IMR-90 (cell line): Measurements from ENCODE around the gene MGST2. TPM values are rescaled to one million over a fixed set of nuclear protein-coding genes. Genes with fewer than 3 reads are reported as not detected.

Experiments used
- ATAC-seq: fragments of 200-7000 bp; cut with Tn5 transposase; 2 replicates; pipeline ENCODE4 v1.9.1; 2020; ENCODE audit warnings: low read depth, mild to moderate bottlenecking, moderate library complexity
- BruUV-seq: library from RNA; stranded (reverse); fragments of 400-500 nt; replicated peaks from 2 replicates; lab custom pipeline; 2021; lab: Mats Ljungman, UMichigan
- CTCF ChIA-PET: fragments of 300-600 bp; formaldehyde crosslinking; extraction: SDS; loops from one replicate; lab custom pipeline; 2021; ENCODE audit warnings: antibody characterized with exemption; lab: Yijun Ruan, JAX
- POLR2A ChIA-PET: fragments of 300-600 bp; sonication (Branson Sonifier 250); formaldehyde crosslinking; loops from one replicate; lab custom pipeline; 2022; ENCODE audit warnings: antibody characterized with exemption; ENCODE audit not compliant: unreplicated experiment; lab: Charles Lee
- DNase-seq: peaks from one replicate; pipeline ENCODE4 v3.0.0; 2013
- H2AFZ ChIP-seq: replicated peaks from 2 replicates; pipeline ENCODE3; 2013; ENCODE audit warnings: low read length, mild to moderate bottlenecking; ENCODE audit not compliant: poor library complexity
- H2AK5ac ChIP-seq: 2 replicates; pipeline ENCODE4 v1.6.1; 2013; ENCODE audit warnings: low read depth, low read length, inconsistent platforms
- H2AK9ac ChIP-seq: replicated peaks from 2 replicates; pipeline ENCODE3; 2013; ENCODE audit warnings: mild to moderate bottlenecking, low read depth, low read length, moderate library complexity; ENCODE audit not compliant: poor library complexity
- H2BK120ac ChIP-seq: 2 replicates; pipeline ENCODE4 v1.6.1; 2013; ENCODE audit warnings: low read depth, low read length, inconsistent platforms
- H2BK15ac ChIP-seq: 3 replicates; pipeline ENCODE4 v1.6.1; 2013; ENCODE audit warnings: low read depth, low read length, inconsistent platforms
- H2BK20ac ChIP-seq: 2 replicates; pipeline ENCODE4 v1.6.1; 2013; ENCODE audit warnings: low read depth, mild to moderate bottlenecking, inconsistent platforms, low read length, moderate library complexity
- H2BK5ac ChIP-seq: 2 replicates; pipeline ENCODE4 v1.6.1; 2013; ENCODE audit warnings: mild to moderate bottlenecking, low read depth, low read length, inconsistent platforms; ENCODE audit not compliant: poor library complexity, severe bottlenecking
- H3K14ac ChIP-seq: replicated peaks from 2 replicates; pipeline ENCODE4 v1.6.1; 2013; ENCODE audit warnings: low read depth, low read length, inconsistent platforms
- H3K18ac ChIP-seq: 2 replicates; pipeline ENCODE4 v1.6.1; 2013; ENCODE audit warnings: low read depth, low read length, control low read depth
- H3K23ac ChIP-seq: 2 replicates; pipeline ENCODE4 v1.6.1; 2013; ENCODE audit warnings: low read depth, low read length, inconsistent platforms
- H3K27ac ChIP-seq: 2 replicates; pipeline ENCODE4 v1.5.1; 2013; ENCODE audit warnings: mild to moderate bottlenecking, control low read depth, low read length; ENCODE audit not compliant: insufficient read depth
- H3K27me3 ChIP-seq: 2 replicates; pipeline ENCODE4 v1.6.1; 2013; ENCODE audit warnings: low read length; ENCODE audit not compliant: control insufficient read depth, insufficient read depth
- H3K36me3 ChIP-seq: 2 replicates; pipeline ENCODE4 v1.6.1; 2013; ENCODE audit warnings: low read length, mixed read lengths; ENCODE audit not compliant: control insufficient read depth, insufficient read depth
- H3K4ac ChIP-seq: 2 replicates; pipeline ENCODE4 v1.6.1; 2013; ENCODE audit warnings: low read depth, low read length, inconsistent platforms
- H3K4me1 ChIP-seq: 2 replicates; pipeline ENCODE4 v1.6.1; 2013; ENCODE audit warnings: low read length, mixed read lengths; ENCODE audit not compliant: control insufficient read depth, insufficient read depth
- H3K4me2 ChIP-seq: 2 replicates; pipeline ENCODE4 v1.6.1; 2013; ENCODE audit warnings: low read depth, mild to moderate bottlenecking, control low read depth, low read length, moderate library complexity
- H3K4me3 ChIP-seq: 2 replicates; pipeline ENCODE4 v1.5.1; 2013; ENCODE audit warnings: low read depth, mild to moderate bottlenecking, control low read depth, low read length, moderate library complexity; ENCODE audit not compliant: insufficient read depth
- H3K56ac ChIP-seq: 2 replicates; pipeline ENCODE4 v1.6.1; 2013; ENCODE audit warnings: low read length, inconsistent platforms; ENCODE audit not compliant: insufficient read depth; ENCODE audit errors: extremely low read depth
- H3K79me1 ChIP-seq, 2 experiments: 2 replicates each; pipeline ENCODE4 v1.6.1; 2013; ENCODE audit warnings: low read length in 2 of 2, inconsistent platforms in 1 of 2, low read depth in 1 of 2
- H3K9ac ChIP-seq: 2 replicates; pipeline ENCODE4 v1.6.1; 2013; ENCODE audit warnings: low read depth, low read length, control low read depth
- H3K9me1 ChIP-seq: 2 replicates; pipeline ENCODE4 v1.6.1; 2013; ENCODE audit warnings: low read length, inconsistent platforms; ENCODE audit not compliant: insufficient read depth
- H3K9me3 ChIP-seq: 2 replicates; pipeline ENCODE4 v1.6.1; 2013; ENCODE audit warnings: low read length; ENCODE audit not compliant: control insufficient read depth, insufficient read depth
- H4K20me1 ChIP-seq: 2 replicates; pipeline ENCODE4 v1.6.1; 2013; ENCODE audit warnings: low read length, inconsistent platforms; ENCODE audit not compliant: insufficient read depth
- H4K5ac ChIP-seq: 2 replicates; pipeline ENCODE4 v1.6.1; 2013; ENCODE audit warnings: mild to moderate bottlenecking, low read depth, low read length, control low read depth
- H4K8ac ChIP-seq, 2 experiments: 2 replicates each; pipeline ENCODE4 v1.6.1; 2013; ENCODE audit warnings: low read depth in 2 of 2, low read length in 2 of 2, control low read depth in 1 of 2, inconsistent platforms in 1 of 2
- H4K91ac ChIP-seq: 2 replicates; pipeline ENCODE4 v1.6.1; 2013; ENCODE audit warnings: low read depth, low read length, inconsistent platforms; ENCODE audit not compliant: insufficient read depth
- WGBS, 2 experiments: methylation state at CpG; one replicate each; pipeline versions ENCODE4 v1.1.5 to v1.1.7; 2013; ENCODE audit warnings: missing lambda C conversion rate in 2 of 2; ENCODE audit not compliant: insufficient read length in 1 of 2; ENCODE audit errors: extremely low coverage in 2 of 2; 5-methylcytosine and 5-hydroxymethylcytosine counted together
- dilution Hi-C: fragments of 300-500 bp; cut with HindIII; formaldehyde crosslinking; loops from one replicate; pipeline ENCODE4 v1.14.3; 2018; ENCODE audit warnings: low sequenced_read_pairs; ENCODE audit not compliant: unreplicated experiment
- in situ Hi-C: fragments of 300-500 bp; cut with MboI; formaldehyde crosslinking; loops from 3 replicates; pipeline ENCODE4 v1.14.3; 2019; ENCODE audit warnings: low sequenced_read_pairs, inconsistent platforms, mixed read lengths
- intact Hi-C: fragments of 100-400 bp; cut with micrococcal nuclease; formaldehyde crosslinking; loops from 2 replicates; pipeline ENCODE4 v1.10.0; 2022
- polyA plus RNA-seq, 3 experiments: library from polyadenylated mRNA; depleted of rRNA; stranded (reverse); fragments of >200 nt; gene quantifications; 2 replicates each; pipeline ENCODE4 v1.2.3, GENCODE V29; 2012; ENCODE audit warnings: low replicate concordance in 1 of 3
- total RNA-seq: library from RNA; depleted of rRNA; stranded (reverse); fragments of >200 nt; gene quantifications from 2 replicates; pipeline ENCODE4 v1.2.3, GENCODE V29; 2012
- TF ChIP-seq, protein P1 (sequence below): conservative IDR thresholded peaks from 2 replicates; pipeline ENCODE4 v1.5.1; 2012; ENCODE audit warnings: mild to moderate bottlenecking, low read depth, low read length, improper control_type of control experiment

MGST2 gene
- total and polyA plus RNA-seq, 2 of the 4 experiments (the other 2 are of a cell fraction) = 4.8 to 10.5 TPM

GRCh38 chr4:139625093-139625455, 40.5 kb upstream of the MGST2 start:
- H3K4ac ChIP-seq = no peak overlapping the region
- no peaks in the 10 kb centered on the region for H3K4me1 ChIP-seq
- dilution Hi-C loops (no loop called here), in situ Hi-C loops (no loop called here), intact Hi-C loops (no loop called here)
- TF ChIP-seq, protein P1, sequence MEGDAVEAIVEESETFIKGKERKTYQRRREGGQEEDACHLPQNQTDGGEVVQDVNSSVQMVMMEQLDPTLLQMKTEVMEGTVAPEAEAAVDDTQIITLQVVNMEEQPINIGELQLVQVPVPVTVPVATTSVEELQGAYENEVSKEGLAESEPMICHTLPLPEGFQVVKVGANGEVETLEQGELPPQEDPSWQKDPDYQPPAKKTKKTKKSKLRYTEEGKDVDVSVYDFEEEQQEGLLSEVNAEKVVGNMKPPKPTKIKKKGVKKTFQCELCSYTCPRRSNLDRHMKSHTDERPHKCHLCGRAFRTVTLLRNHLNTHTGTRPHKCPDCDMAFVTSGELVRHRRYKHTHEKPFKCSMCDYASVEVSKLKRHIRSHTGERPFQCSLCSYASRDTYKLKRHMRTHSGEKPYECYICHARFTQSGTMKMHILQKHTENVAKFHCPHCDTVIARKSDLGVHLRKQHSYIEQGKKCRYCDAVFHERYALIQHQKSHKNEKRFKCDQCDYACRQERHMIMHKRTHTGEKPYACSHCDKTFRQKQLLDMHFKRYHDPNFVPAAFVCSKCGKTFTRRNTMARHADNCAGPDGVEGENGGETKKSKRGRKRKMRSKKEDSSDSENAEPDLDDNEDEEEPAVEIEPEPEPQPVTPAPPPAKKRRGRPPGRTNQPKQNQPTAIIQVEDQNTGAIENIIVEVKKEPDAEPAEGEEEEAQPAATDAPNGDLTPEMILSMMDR = no peak
- H3K27ac ChIP-seq = no peak overlapping the region
- H2AFZ ChIP-seq = no peak overlapping the region
- H4K8ac ChIP-seq = no peak overlapping the region
- no peaks in the 10 kb centered on the region for H3K79me1 ChIP-seq
- H3K27me3 ChIP-seq = peaks cover 42% of the 10 kb centered on the region
- H2BK5ac ChIP-seq = no peak overlapping the region
- no peak overlapping the region for H3K9ac ChIP-seq
- no peak overlapping the region for H2BK15ac ChIP-seq
- H3K4me3 ChIP-seq = no peak overlapping the region
- POLR2A ChIA-PET = no interaction called here
- no peak overlapping the region for H2BK20ac ChIP-seq
- no peak overlapping the region for H3K4me2 ChIP-seq
- H2AK9ac ChIP-seq = no peak overlapping the region
- ATAC-seq = no peak
- no peak overlapping the region for H2BK120ac ChIP-seq
- no peak overlapping the region for H3K56ac ChIP-seq
- no peak overlapping the region for H3K23ac ChIP-seq
- 29% methylated on average over 3 of the region's 3 CpGs; no CpG with 5 or more reads in 1 of the 2 experiments for WGBS, 2 experiments
- no peak for DNase-seq
- H3K9me3 ChIP-seq = no peaks in the 10 kb centered on the region
- no peak overlapping the region for H3K14ac ChIP-seq
- H2AK5ac ChIP-seq = no peak overlapping the region
- CTCF ChIA-PET = interaction anchor here (0.7 to 1.2 kb wide), 3 partner anchors 15 to 32 kb away, joined by 3 to 5 read pairs (median 3); no protein-coding TSS in a partner anchor
- no peak overlapping the region for H4K91ac ChIP-seq
- no peaks in the 10 kb centered on the region for H3K9me1 ChIP-seq
- no peaks in the 10 kb centered on the region for H3K36me3 ChIP-seq
- no peak overlapping the region for H4K5ac ChIP-seq
- no peaks in the 10 kb centered on the region for H4K20me1 ChIP-seq
- BruUV-seq = no TSS peak
- H3K18ac ChIP-seq = no peak overlapping the region
